A549 treated with RU486 at 1 μM for 4 hours (cell line): Measurements from ENCODE around the gene SYNJ2BP. TPM values are rescaled to one million over a fixed set of nuclear protein-coding genes. Genes with fewer than 3 reads are reported as not detected.

Experiments used
- total RNA-seq: library from RNA; stranded (reverse); fragments of 200-300 nt; extraction: Qiagen RNA extraction; gene quantifications from 5 replicates; pipeline ENCODE4 v1.2.3, GENCODE V29; 2022; ENCODE audit warnings: low read depth

SYNJ2BP gene
- total RNA-seq: 5.1 to 10.8 TPM (median 9.9 TPM) in 5 replicates

GRCh38 chr14:70416725-70417349 lies at the start of gene SYNJ2BP:
TSS of gene SYNJ2BP (minus strand) at chr14:70417090. CDS start at chr14:70416963, 127 bp downstream.

GRCh38 chr14:70451874-70452273 lies 35.0 kb upstream of the SYNJ2BP start, which contains the start of gene ADAM21:
TSS of gene ADAM21 (plus strand) at chr14:70452174. CDS start at chr14:70457500, 5,326 bp downstream.

Other genes with a start within 250 kb of the SYNJ2BP start
- gene SLC8A3, start 228.1 kb downstream of the SYNJ2BP start, total RNA-seq: not detected in 5 replicates
- gene COX16, start 57.4 kb downstream of the SYNJ2BP start, total RNA-seq: 58.4 to 69.5 TPM (median 59.0 TPM) in 5 replicates
- 0.07 TPM in 1 of 5 replicates, not detected in the others for gene ADAM21, start 35.1 kb upstream of the SYNJ2BP start, total RNA-seq
- not detected in 5 replicates for gene ADAM20, start 117.9 kb upstream of the SYNJ2BP start, total RNA-seq
- 42.0 to 57.7 TPM (median 42.9 TPM) in 5 replicates for gene MED6, start 183.6 kb upstream of the SYNJ2BP start, total RNA-seq
- 1.9 to 2.3 TPM (median 2.1 TPM) in 5 replicates for gene TTC9, start 224.8 kb upstream of the SYNJ2BP start, total RNA-seq